Esophagus squamous epithelium (tissue), 5 donors: ENCODE measurements around the gene C11orf65. TPM values are rescaled to one million over a fixed set of nuclear protein-coding genes. Genes with fewer than 3 reads are reported as not detected.

Source experiments
- DNase-seq: peaks from one replicate; lab custom pipeline; 2025; lab: John Stamatoyannopoulos, UW
- H3K27ac ChIP-seq, 4 donors: fragments of 200-600 bp; sonication (generic); one replicate each; pipeline ENCODE4 v1.5.1; 2016 to 2019; ENCODE audit warnings: mild to moderate bottlenecking in 1 of 4
- H3K27me3 ChIP-seq, 4 donors: fragments of 200-600 bp; sonication (generic); 1 replicate in 3 of 4; 2 replicates in 1 of 4; pipeline versions ENCODE4 v1.5.1 to v1.6.0; 2017 to 2021; ENCODE audit warnings: antibody characterized with exemption in 1 of 4
- H3K36me3 ChIP-seq, 3 donors: fragments of 200-600 bp; sonication (generic); one replicate each; pipeline ENCODE4 v1.5.1; 2016 to 2019
- H3K4me1 ChIP-seq, 3 donors: fragments of 200-600 bp; sonication (generic); one replicate each; pipeline ENCODE4 v1.5.1; 2017 to 2019
- H3K4me3 ChIP-seq, 4 donors: fragments of 200-600 bp; sonication (generic); 1 replicate in 3 of 4; 2 replicates in 1 of 4; pipeline ENCODE4 v1.5.1; 2016 to 2019; ENCODE audit warnings: mild to moderate bottlenecking in 2 of 4, moderate library complexity in 1 of 4
- H3K9me3 ChIP-seq, 3 donors: fragments of 200-600 bp; sonication (generic); one replicate each; pipeline ENCODE4 v1.5.1; 2016 to 2019
- CTCF ChIP-seq, 6 experiments: fragments of 450-650 bp in 4 of 6; fragments of 200-600 bp in 2 of 6; sonication (generic) in 2 of 6; IDR thresholded peaks; one replicate each; pipeline ENCODE4 v1.5.1; 2016 to 2019; ENCODE audit warnings: antibody characterized with exemption in 6 of 6, mild to moderate bottlenecking in 4 of 6, moderate library complexity in 4 of 6
- POLR2A ChIP-seq, 4 donors: fragments of 450-650 bp; IDR thresholded peaks; one replicate each; pipeline ENCODE4 v1.6.1; 2017; ENCODE audit warnings: antibody characterized with exemption in 4 of 4, mild to moderate bottlenecking in 4 of 4, moderate library complexity in 3 of 4
- WGBS, 2 donors: methylation state at CpG; one replicate each; pipeline ENCODE4 v1.1.5; 2018; 5-methylcytosine and 5-hydroxymethylcytosine counted together
- intact Hi-C: fragments of 100-400 bp; cut with DNase I; formaldehyde crosslinking; loops from one replicate; pipeline ENCODE4 v1.15.0; 2022
- total RNA-seq, 4 donors: library from RNA; depleted of rRNA; stranded (reverse); fragments of >200 nt; gene quantifications; one replicate each; pipeline ENCODE4 v1.1.0, GENCODE V29; 2016
- donor health status: DM: yes; HTN: yes; CAD: no.

Gene C11orf65
- total RNA-seq, 4 donors from 2014 or later: 0.09 to 2.7 (median 0.95) TPM; not detected in 1

GRCh38 chr11:108351468-108351867, 115.9 kb downstream of the C11orf65 start:
- Histone ChIP-seq H3K36me3 (peaks cover 5 to 95% (median 10%) of the 10 kb centered on the region in 3 donors), H3K27me3 (no peaks in the 10 kb centered on the region), H3K4me3 (no peak overlapping the region), H3K27ac (no peak overlapping the region), H3K9me3 (no peaks in the 10 kb centered on the region), H3K4me1 (no peaks in the 10 kb centered on the region)
- DNase-seq: no peak
- TF ChIP-seq CTCF (IDR thresholded peaks at IDR 0.05): no peak
- no peak for TF ChIP-seq POLR2A (IDR thresholded peaks at IDR 0.05)
- intact Hi-C loops: no loop called here

- H3K27me3 ChIP-seq: no peaks in the 10 kb centered on the region
- H3K4me3 ChIP-seq: no peak overlapping the region
- TF ChIP-seq CTCF (IDR thresholded peaks at IDR 0.05): no peak
- TF ChIP-seq POLR2A (IDR thresholded peaks at IDR 0.05): no peak
- no peak overlapping the region for H3K27ac ChIP-seq
- peaks cover 0 to 11% (median 0%) of the 10 kb centered on the region in 3 donors for H3K4me1 ChIP-seq
- no peak for DNase-seq
- peaks cover 0 to 53% (median 0%) of the 10 kb centered on the region in 3 donors for H3K36me3 ChIP-seq
- intact Hi-C loops: no loop called here
- H3K9me3 ChIP-seq: no peaks in the 10 kb centered on the region
Observed at GRCh38 chr11:108346451-108346850, 120.9 kb downstream of the C11orf65 start.

- Histone ChIP-seq H3K4me1 (peaks cover 0 to 18% (median 0%) of the 10 kb centered on the region in 3 donors), H3K4me3 (no peak overlapping the region), H3K36me3 (peaks cover 0 to 48% (median 0%) of the 10 kb centered on the region in 3 donors), H3K27me3 (no peaks in the 10 kb centered on the region), H3K27ac (no peak overlapping the region), H3K9me3 (no peaks in the 10 kb centered on the region)
- WGBS, 2 donors: 94 to 97% methylated on average over 4 of the region's 4 CpGs
- no peak for DNase-seq
- TF ChIP-seq POLR2A (IDR thresholded peaks at IDR 0.05) (no peak), CTCF (IDR thresholded peaks at IDR 0.05) (no peak)
- intact Hi-C loops: no loop called here
Observed at GRCh38 chr11:108345767-108346166, 121.6 kb downstream of the C11orf65 start.

GRCh38 chr11:108343714-108344113, 123.6 kb downstream of the C11orf65 start:
- H3K4me1 ChIP-seq: peaks cover 0 to 20% (median 0%) of the 10 kb centered on the region in 3 donors
- no peak for DNase-seq
- H3K9me3 ChIP-seq: no peaks in the 10 kb centered on the region
- TF ChIP-seq CTCF (IDR thresholded peaks at IDR 0.05) (no peak), POLR2A (IDR thresholded peaks at IDR 0.05) (no peak)
- H3K27ac ChIP-seq: no peak overlapping the region
- 70 to 100% methylated on average over 2 of the region's 2 CpGs for WGBS, 2 donors
- no peak overlapping the region for H3K4me3 ChIP-seq
- intact Hi-C loops: no loop called here
- no peaks in the 10 kb centered on the region for H3K27me3 ChIP-seq
- H3K36me3 ChIP-seq: peaks cover 0 to 27% (median 0%) of the 10 kb centered on the region in 3 donors

- Histone ChIP-seq H3K27ac (peak overlapping the region in 1 of 4 donors; percentile 34), H3K36me3 (peaks cover 0 to 27% (median 0%) of the 10 kb centered on the region in 3 donors), H3K9me3 (no peaks in the 10 kb centered on the region), H3K4me3 (no peak overlapping the region), H3K27me3 (no peaks in the 10 kb centered on the region), H3K4me1 (peaks cover 0 to 20% (median 0%) of the 10 kb centered on the region in 3 donors)
- 66 to 74% methylated on average over 4 of the region's 4 CpGs for WGBS, 2 donors
- no peak for DNase-seq
- no peak for TF ChIP-seq CTCF (IDR thresholded peaks at IDR 0.05)
- intact Hi-C loops: no loop called here
Observed at GRCh38 chr11:108341654-108342053, 125.7 kb downstream of the C11orf65 start.
